Mesendoderm (in vitro differentiated cells): ENCODE data around the gene PROSER3.

Source experiments
- DNase-seq: peaks from one replicate; pipeline ENCODE4 v3.0.0; 2013
- H2AK5ac ChIP-seq: 2 replicates; pipeline ENCODE4 v1.6.1; 2013; ENCODE audit warnings: low read length, inconsistent platforms
- H2BK120ac ChIP-seq: 2 replicates; pipeline ENCODE4 v1.6.1; 2013; ENCODE audit warnings: low read depth, mild to moderate bottlenecking, low read length, moderate library complexity, mixed read lengths
- H2BK15ac ChIP-seq: replicated peaks from 2 replicates; pipeline ENCODE4 v1.6.1; 2013; ENCODE audit warnings: low read depth, mild to moderate bottlenecking, moderate library complexity
- H2BK5ac ChIP-seq: 2 replicates; pipeline ENCODE4 v1.6.1; 2013; ENCODE audit warnings: low read length, inconsistent platforms
- H3K18ac ChIP-seq: 2 replicates; pipeline ENCODE4 v1.6.1; 2013; ENCODE audit warnings: mild to moderate bottlenecking, low read length, mixed read lengths
- H3K23ac ChIP-seq: one replicate; pipeline ENCODE4 v1.6.1; 2013; ENCODE audit warnings: low read length
- H3K27ac ChIP-seq: 2 replicates; pipeline ENCODE4 v1.5.1; 2013; ENCODE audit warnings: low read depth, mild to moderate bottlenecking, inconsistent platforms, low read length, moderate library complexity
- H3K27me3 ChIP-seq: 2 replicates; pipeline ENCODE4 v1.6.1; 2013; ENCODE audit warnings: low read length, control low read depth, mild to moderate bottlenecking, inconsistent platforms; ENCODE audit not compliant: insufficient read depth, poor library complexity
- H3K36me3 ChIP-seq: 2 replicates; pipeline ENCODE4 v1.6.1; 2013; ENCODE audit warnings: low read length, inconsistent platforms; ENCODE audit not compliant: control insufficient read depth, insufficient read depth
- H3K4ac ChIP-seq: one replicate; pipeline ENCODE4 v1.6.1; 2013; ENCODE audit warnings: low read depth, mild to moderate bottlenecking, low read length, moderate library complexity
- H3K4me1 ChIP-seq: 2 replicates; pipeline ENCODE4 v1.6.1; 2013; ENCODE audit warnings: low read depth, low read length, inconsistent platforms; ENCODE audit not compliant: control insufficient read depth
- H3K4me2 ChIP-seq: 2 replicates; pipeline ENCODE4 v1.6.1; 2013; ENCODE audit warnings: low read length
- H3K4me3 ChIP-seq: 2 replicates; pipeline ENCODE4 v1.5.1; 2013; ENCODE audit warnings: mild to moderate bottlenecking, low read length
- H3K56ac ChIP-seq: one replicate; pipeline ENCODE4 v1.6.1; 2013; ENCODE audit warnings: low read length
- H3K79me1 ChIP-seq: 2 replicates; pipeline ENCODE4 v1.6.1; 2013; ENCODE audit warnings: low read length, inconsistent platforms
- H3K79me2 ChIP-seq: 2 replicates; pipeline ENCODE4 v1.6.1; 2013; ENCODE audit warnings: mild to moderate bottlenecking, low read length; ENCODE audit not compliant: control insufficient read depth, insufficient read depth
- H3K9ac ChIP-seq: 2 replicates; pipeline ENCODE4 v1.6.1; 2013; ENCODE audit warnings: low read length, inconsistent platforms
- H4K5ac ChIP-seq: one replicate; pipeline ENCODE4 v1.6.1; 2013; ENCODE audit warnings: low read length
- H4K8ac ChIP-seq: one replicate; pipeline ENCODE4 v1.6.1; 2013; ENCODE audit warnings: low read depth, mild to moderate bottlenecking, control low read depth, low read length, moderate library complexity
- WGBS: extraction: QIAGEN DNeasy Blood & Tissue Kit; methylation state at CpG from one replicate; pipeline ENCODE4 v1.1.7; 2013; ENCODE audit warnings: low lambda C conversion rate, missing lambda C conversion rate; ENCODE audit not compliant: insufficient coverage; ENCODE audit errors: extremely low coverage; 5-methylcytosine and 5-hydroxymethylcytosine counted together

Gene PROSER3

DNA sequence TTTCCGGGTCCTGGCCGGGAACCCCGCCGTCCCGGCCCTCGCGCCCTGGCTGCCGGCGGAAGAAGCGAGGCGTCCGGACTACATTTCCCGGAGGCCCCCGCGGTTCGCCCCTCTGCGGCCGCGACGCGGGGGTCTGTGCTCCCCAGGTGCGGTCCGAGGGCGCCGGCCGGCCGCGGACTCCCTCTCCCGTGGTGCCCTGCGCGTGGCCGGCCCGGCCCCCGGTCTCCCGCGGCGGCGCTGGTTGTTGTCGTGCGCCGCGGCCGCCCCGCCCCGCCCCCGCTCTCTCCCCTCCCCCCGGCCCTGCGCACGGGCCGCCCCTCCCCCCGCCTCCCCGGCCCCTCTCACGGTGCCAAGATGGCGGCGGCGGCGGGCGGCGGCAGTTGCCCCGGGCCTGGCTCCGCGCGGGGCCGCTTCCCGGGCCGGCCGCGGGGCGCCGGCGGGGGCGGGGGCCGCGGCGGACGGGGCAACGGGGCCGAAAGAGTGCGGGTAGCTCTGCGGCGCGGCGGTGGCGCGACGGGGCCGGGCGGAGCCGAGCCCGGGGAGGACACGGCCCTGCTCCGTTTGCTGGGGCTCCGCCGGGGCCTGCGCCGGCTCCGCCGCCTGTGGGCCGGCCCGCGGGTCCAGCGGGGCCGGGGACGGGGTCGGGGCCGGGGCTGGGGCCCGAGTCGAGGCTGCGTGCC, 40.2 kb upstream of the PROSER3 start, which contains the start of gene KMT2B:
Gene KMT2B (plus strand): TSS at position 339 of the 680 bp plus-strand sequence. CDS start 16 bp downstream, at position 355.
- H3K27me3 ChIP-seq = no peaks in the 10 kb centered on the region
- peak within 1 kb of the TSS; percentile 77 for H3K18ac ChIP-seq
- peak within 1 kb of the TSS; percentile 99 for H3K4me2 ChIP-seq
- peak within 1 kb of the TSS; percentile 45 for H2BK5ac ChIP-seq
- peaks cover 13% of the 10 kb centered on the region for H3K79me1 ChIP-seq
- H3K4me1 ChIP-seq = peaks cover 5% of the 10 kb centered on the region
- H2BK15ac ChIP-seq = no peak within 1 kb of the TSS
- H3K56ac ChIP-seq = peak within 1 kb of the TSS; percentile 98
- DNase-seq = no peak
- H3K79me2 ChIP-seq = peaks cover 13% of the 10 kb centered on the region
- H3K9ac ChIP-seq = peak within 1 kb of the TSS; percentile 95
- H3K27ac ChIP-seq = peak within 1 kb of the TSS; percentile 90
- peak within 1 kb of the TSS; percentile 7 for H3K23ac ChIP-seq
- peak within 1 kb of the TSS; percentile 79 for H3K4ac ChIP-seq
- no CpG with 5 or more reads among the region's 109 CpGs for WGBS
- H4K8ac ChIP-seq = no peak within 1 kb of the TSS
- H3K4me3 ChIP-seq = peak within 1 kb of the TSS; percentile 90
- peaks cover 6% of the 10 kb centered on the region for H3K36me3 ChIP-seq
- H2AK5ac ChIP-seq = no peak within 1 kb of the TSS
- no peak within 1 kb of the TSS for H4K5ac ChIP-seq
- H2BK120ac ChIP-seq = no peak within 1 kb of the TSS

DNA sequence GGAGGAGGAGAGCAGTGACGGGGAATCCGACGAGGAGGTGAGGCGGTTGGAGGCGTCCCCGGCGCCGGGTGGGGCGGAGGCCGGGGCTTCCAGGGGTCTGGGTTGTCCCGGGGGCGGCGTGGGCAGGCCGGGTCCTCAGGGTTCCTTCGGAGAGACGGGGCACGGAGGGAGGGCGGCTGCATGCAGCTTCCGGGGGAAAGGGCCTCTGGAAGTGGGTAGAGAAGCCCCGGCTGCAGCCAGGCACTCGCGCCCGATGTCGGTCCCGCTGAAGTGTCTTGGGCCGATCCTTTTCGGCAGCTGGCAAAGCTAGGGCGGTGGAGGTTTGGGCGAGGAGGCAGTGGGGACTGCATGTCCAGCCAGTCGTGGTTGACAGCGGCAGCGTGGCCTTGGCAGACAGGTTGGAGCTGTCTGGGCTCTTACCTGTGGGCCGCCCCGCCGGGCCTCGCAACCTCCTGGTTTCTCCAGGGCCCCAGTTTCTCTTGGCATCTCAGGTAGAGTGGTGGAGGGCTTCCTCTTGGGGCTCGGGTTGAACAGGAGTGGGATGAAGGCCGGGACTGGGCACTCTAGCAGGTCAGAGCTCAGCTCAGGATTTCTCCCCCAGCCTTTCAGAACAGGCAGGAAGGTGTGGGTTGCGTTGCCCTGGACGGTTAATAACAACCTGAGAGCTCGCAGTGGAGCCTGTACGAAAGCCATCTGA, 39.5 kb upstream of the PROSER3 start:
- Histone ChIP-seq H3K27ac (no peak overlapping the region), H3K4me2 (peak overlapping the region; percentile 99), H2BK5ac (no peak overlapping the region), H2AK5ac (no peak overlapping the region), H3K9ac (peak overlapping the region; percentile 95), H3K36me3 (peaks cover 11% of the 10 kb centered on the region), H2BK120ac (no peak overlapping the region), H3K27me3 (no peaks in the 10 kb centered on the region), H3K23ac (no peak overlapping the region), H4K5ac (no peak overlapping the region), H2BK15ac (no peak overlapping the region), H3K4me3 (peak overlapping the region; percentile 90), H3K79me1 (peaks cover 13% of the 10 kb centered on the region), H3K4ac (peak overlapping the region; percentile 79), H3K4me1 (peaks cover 5% of the 10 kb centered on the region), H3K79me2 (peaks cover 13% of the 10 kb centered on the region), H3K56ac (peak overlapping the region; percentile 97), H4K8ac (no peak overlapping the region), H3K18ac (peak overlapping the region; percentile 77)
- no CpG with 5 or more reads among the region's 42 CpGs for WGBS
- peak; percentile 28 for DNase-seq

DNA sequence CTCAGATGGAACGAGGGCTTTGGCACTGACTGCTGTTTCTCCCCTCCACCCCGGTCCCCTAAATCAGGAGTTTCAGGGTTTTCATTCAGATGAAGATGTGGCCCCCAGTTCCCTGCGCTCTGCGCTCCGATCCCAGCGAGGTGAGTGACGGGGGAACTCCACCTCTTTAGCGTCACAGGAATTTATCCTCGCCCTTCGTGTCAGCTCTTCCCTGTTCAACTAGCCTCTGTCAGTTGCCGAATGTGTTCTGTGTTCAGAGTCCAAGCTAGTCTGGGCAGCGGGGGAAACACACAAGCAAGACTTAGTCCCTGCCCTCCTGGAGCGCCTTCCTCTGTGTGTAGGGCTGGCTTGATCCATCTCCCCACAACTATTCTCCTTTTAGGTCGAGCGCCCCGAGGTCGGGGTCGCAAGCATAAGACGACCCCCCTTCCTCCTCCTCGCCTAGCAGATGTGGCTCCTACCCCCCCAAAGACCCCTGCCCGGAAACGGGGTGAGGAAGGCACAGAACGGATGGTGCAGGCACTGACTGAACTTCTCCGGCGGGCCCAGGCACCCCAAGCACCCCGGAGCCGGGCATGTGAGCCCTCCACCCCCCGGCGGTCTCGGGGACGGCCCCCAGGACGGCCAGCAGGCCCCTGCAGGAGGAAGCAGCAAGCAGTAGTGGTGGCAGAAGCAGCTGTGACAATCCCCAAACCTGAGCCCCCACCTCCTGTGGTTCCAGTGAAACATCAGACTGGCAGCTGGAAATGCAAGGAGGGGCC, 38.4 kb upstream of the PROSER3 start:
- Histone ChIP-seq H3K4ac (no peak overlapping the region), H2BK15ac (no peak overlapping the region), H3K9ac (peak overlapping the region; percentile 95), H2BK5ac (no peak overlapping the region), H4K5ac (no peak overlapping the region), H3K4me3 (no peak overlapping the region), H3K18ac (no peak overlapping the region), H3K56ac (peak overlapping the region; percentile 97), H2BK120ac (no peak overlapping the region), H3K4me1 (peaks cover 5% of the 10 kb centered on the region), H4K8ac (no peak overlapping the region), H3K27ac (no peak overlapping the region), H2AK5ac (no peak overlapping the region), H3K4me2 (no peak overlapping the region), H3K79me2 (peaks cover 13% of the 10 kb centered on the region), H3K36me3 (peaks cover 11% of the 10 kb centered on the region), H3K23ac (no peak overlapping the region), H3K79me1 (peaks cover 13% of the 10 kb centered on the region), H3K27me3 (no peaks in the 10 kb centered on the region)
- WGBS = no CpG with 5 or more reads among the region's 32 CpGs
- no peak for DNase-seq

DNA sequence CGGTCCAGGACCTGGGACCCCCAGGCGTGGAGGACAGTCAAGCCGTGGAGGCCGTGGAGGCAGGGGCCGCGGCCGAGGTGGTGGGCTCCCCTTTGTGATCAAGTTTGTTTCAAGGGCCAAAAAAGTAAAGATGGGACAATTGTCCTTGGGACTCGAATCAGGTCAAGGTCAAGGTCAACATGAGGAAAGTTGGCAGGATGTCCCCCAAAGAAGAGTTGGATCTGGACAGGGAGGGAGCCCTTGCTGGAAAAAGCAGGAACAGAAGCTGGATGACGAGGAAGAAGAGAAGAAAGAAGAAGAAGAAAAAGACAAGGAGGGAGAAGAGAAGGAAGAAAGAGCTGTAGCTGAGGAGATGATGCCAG, 37.8 kb upstream of the PROSER3 start:
- Histone ChIP-seq H3K79me1 (peaks cover 13% of the 10 kb centered on the region), H3K4me2 (no peak overlapping the region), H2BK120ac (no peak overlapping the region), H3K36me3 (peaks cover 13% of the 10 kb centered on the region), H3K79me2 (peaks cover 13% of the 10 kb centered on the region), H3K56ac (no peak overlapping the region), H3K23ac (no peak overlapping the region), H3K27me3 (no peaks in the 10 kb centered on the region), H2AK5ac (no peak overlapping the region), H3K27ac (no peak overlapping the region), H4K8ac (no peak overlapping the region), H4K5ac (no peak overlapping the region), H3K9ac (no peak overlapping the region), H3K4me1 (peaks cover 5% of the 10 kb centered on the region), H3K18ac (no peak overlapping the region), H3K4ac (no peak overlapping the region), H2BK5ac (no peak overlapping the region), H2BK15ac (no peak overlapping the region), H3K4me3 (no peak overlapping the region)
- no peak for DNase-seq
- no CpG with 5 or more reads among the region's 9 CpGs for WGBS

DNA sequence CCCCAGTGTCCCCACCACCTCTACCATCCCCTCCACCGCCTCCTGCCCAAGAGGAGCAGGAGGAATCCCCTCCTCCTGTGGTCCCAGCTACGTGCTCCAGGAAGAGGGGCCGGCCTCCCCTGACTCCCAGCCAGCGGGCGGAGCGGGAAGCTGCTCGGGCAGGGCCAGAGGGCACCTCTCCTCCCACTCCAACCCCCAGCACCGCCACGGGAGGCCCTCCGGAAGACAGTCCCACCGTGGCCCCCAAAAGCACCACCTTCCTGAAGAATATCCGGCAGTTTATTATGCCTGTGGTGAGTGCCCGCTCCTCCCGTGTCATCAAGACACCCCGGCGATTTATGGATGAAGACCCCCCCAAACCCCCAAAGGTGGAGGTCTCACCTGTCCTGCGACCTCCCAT, 37.3 kb upstream of the PROSER3 start:
- Histone ChIP-seq H2BK5ac (no peak overlapping the region), H4K5ac (no peak overlapping the region)

More for the DNA sequence above, 37.3 kb upstream of the PROSER3 start:
- H3K79me2 ChIP-seq = peaks cover 13% of the 10 kb centered on the region
- no peak overlapping the region for H2BK120ac ChIP-seq
- no peak overlapping the region for H3K4me2 ChIP-seq
- H3K23ac ChIP-seq = no peak overlapping the region
- H3K4me1 ChIP-seq = peaks cover 5% of the 10 kb centered on the region
- H3K27ac ChIP-seq = no peak overlapping the region
- H3K4me3 ChIP-seq = no peak overlapping the region
- H3K56ac ChIP-seq = no peak overlapping the region
- no peak overlapping the region for H3K18ac ChIP-seq
- H4K8ac ChIP-seq = no peak overlapping the region
- no peak overlapping the region for H3K4ac ChIP-seq
- peaks cover 16% of the 10 kb centered on the region for H3K36me3 ChIP-seq
- H3K79me1 ChIP-seq = peaks cover 13% of the 10 kb centered on the region
- no peak overlapping the region for H3K9ac ChIP-seq
- DNase-seq = no peak
- H3K27me3 ChIP-seq = no peaks in the 10 kb centered on the region
- no CpG with 5 or more reads among the region's 17 CpGs for WGBS
- no peak overlapping the region for H2AK5ac ChIP-seq
- H2BK15ac ChIP-seq = no peak overlapping the region
